DOHH2 (cell line): ENCODE data around the gene TEDDM1.

ENCODE experiments used
- H3F3A ChIP-seq: fragments of 200-600 bp; sonication (generic), shearing (Covaris generic); 2 replicates; pipeline ENCODE4 v1.6.0; 2016; ENCODE audit warnings: antibody characterized with exemption, mild to moderate bottlenecking; ENCODE audit not compliant: control insufficient read depth, insufficient read depth
- H3K27ac ChIP-seq: fragments of 200-600 bp; sonication (generic); 2 replicates; pipeline ENCODE4 v1.5.1; 2014; ENCODE audit warnings: low read depth, mild to moderate bottlenecking, low read length, moderate library complexity
- H3K27me3 ChIP-seq: fragments of 200-600 bp; sonication (generic); 2 replicates; pipeline ENCODE4 v1.6.1; 2014; ENCODE audit warnings: mild to moderate bottlenecking, low read length, mixed read lengths; ENCODE audit not compliant: control insufficient read depth
- H3K36me3 ChIP-seq: fragments of 200-600 bp; sonication (generic); 2 replicates; pipeline ENCODE4 v1.6.1; 2014; ENCODE audit warnings: mild to moderate bottlenecking, low read length, moderate library complexity, mixed read lengths; ENCODE audit not compliant: control insufficient read depth
- H3K4me1 ChIP-seq: fragments of 200-600 bp; sonication (generic); 2 replicates; pipeline ENCODE4 v1.6.1; 2014; ENCODE audit warnings: mild to moderate bottlenecking, low read length, mixed read lengths; ENCODE audit not compliant: control insufficient read depth
- H3K4me2 ChIP-seq: fragments of 200-600 bp; sonication (generic); 2 replicates; pipeline ENCODE4 v1.6.0; 2014; ENCODE audit warnings: mild to moderate bottlenecking, low read length, moderate library complexity
- H3K4me3 ChIP-seq: fragments of 200-600 bp; sonication (generic); 2 replicates; pipeline ENCODE4 v1.5.1; 2014; ENCODE audit warnings: mild to moderate bottlenecking, low read length, mixed read lengths
- H3K79me2 ChIP-seq: fragments of 200-600 bp; sonication (generic); 2 replicates; pipeline ENCODE4 v1.6.1; 2014; ENCODE audit warnings: mild to moderate bottlenecking, low read length, mixed read lengths; ENCODE audit not compliant: control insufficient read depth
- H3K9me2 ChIP-seq: fragments of 200-600 bp; sonication (generic); replicated peaks from 2 replicates; pipeline ENCODE4 v1.6.1; 2014; ENCODE audit warnings: mild to moderate bottlenecking, low read length, mixed read lengths; ENCODE audit not compliant: control insufficient read depth
- H3K9me3 ChIP-seq: fragments of 200-600 bp; sonication (generic); 2 replicates; pipeline ENCODE4 v1.6.1; 2014; ENCODE audit warnings: antibody characterized with exemption, low read length, mixed read lengths; ENCODE audit not compliant: control insufficient read depth, insufficient read depth
- H4K20me1 ChIP-seq: fragments of 200-600 bp; sonication (generic); 2 replicates; pipeline ENCODE4 v1.6.0; 2014; ENCODE audit warnings: low read depth, mild to moderate bottlenecking, antibody characterized with exemption, low read length, moderate library complexity; ENCODE audit not compliant: control insufficient read depth, insufficient read depth
- EZH2phosphoT487 ChIP-seq: fragments of 200-600 bp; sonication (generic); IDR thresholded peaks from 2 replicates; pipeline ENCODE4 v1.6.1; 2017; ENCODE audit warnings: borderline replicate concordance, mild to moderate bottlenecking, antibody characterized with exemption, low read length, moderate library complexity, mixed read lengths
- TF ChIP-seq, protein P1 (sequence below): fragments of 200-600 bp; sonication (generic); IDR thresholded peaks from one replicate; pipeline ENCODE4 v1.5.1; 2014; ENCODE audit warnings: antibody characterized with exemption, mild to moderate bottlenecking, low read depth, low read length; ENCODE audit not compliant: poor library complexity, severe bottlenecking

TEDDM1 gene

GRCh38 chr1:182351790-182352364 lies 48.6 kb downstream of the TEDDM1 start:
- H3K27me3 ChIP-seq: no peaks in the 10 kb centered on the region
- no peak overlapping the region for H3K27ac ChIP-seq
- H3K4me3 ChIP-seq: no peak overlapping the region
- H3K4me2 ChIP-seq: no peak overlapping the region
- H3F3A ChIP-seq: no peaks in the 10 kb centered on the region
- H3K9me2 ChIP-seq: no peaks in the 10 kb centered on the region
- H3K79me2 ChIP-seq: no peaks in the 10 kb centered on the region
- H3K4me1 ChIP-seq: no peaks in the 10 kb centered on the region
- no peaks in the 10 kb centered on the region for H4K20me1 ChIP-seq
- H3K36me3 ChIP-seq: no peaks in the 10 kb centered on the region
- no peaks in the 10 kb centered on the region for H3K9me3 ChIP-seq
- TF ChIP-seq EZH2phosphoT487: no peak
- TF ChIP-seq, protein P1, sequence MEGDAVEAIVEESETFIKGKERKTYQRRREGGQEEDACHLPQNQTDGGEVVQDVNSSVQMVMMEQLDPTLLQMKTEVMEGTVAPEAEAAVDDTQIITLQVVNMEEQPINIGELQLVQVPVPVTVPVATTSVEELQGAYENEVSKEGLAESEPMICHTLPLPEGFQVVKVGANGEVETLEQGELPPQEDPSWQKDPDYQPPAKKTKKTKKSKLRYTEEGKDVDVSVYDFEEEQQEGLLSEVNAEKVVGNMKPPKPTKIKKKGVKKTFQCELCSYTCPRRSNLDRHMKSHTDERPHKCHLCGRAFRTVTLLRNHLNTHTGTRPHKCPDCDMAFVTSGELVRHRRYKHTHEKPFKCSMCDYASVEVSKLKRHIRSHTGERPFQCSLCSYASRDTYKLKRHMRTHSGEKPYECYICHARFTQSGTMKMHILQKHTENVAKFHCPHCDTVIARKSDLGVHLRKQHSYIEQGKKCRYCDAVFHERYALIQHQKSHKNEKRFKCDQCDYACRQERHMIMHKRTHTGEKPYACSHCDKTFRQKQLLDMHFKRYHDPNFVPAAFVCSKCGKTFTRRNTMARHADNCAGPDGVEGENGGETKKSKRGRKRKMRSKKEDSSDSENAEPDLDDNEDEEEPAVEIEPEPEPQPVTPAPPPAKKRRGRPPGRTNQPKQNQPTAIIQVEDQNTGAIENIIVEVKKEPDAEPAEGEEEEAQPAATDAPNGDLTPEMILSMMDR: no peak

- H3K4me3 ChIP-seq: no peak overlapping the region
- no peak overlapping the region for H3K4me2 ChIP-seq
- TF ChIP-seq, protein P1: no peak
- TF ChIP-seq EZH2phosphoT487: no peak
- H4K20me1 ChIP-seq: no peaks in the 10 kb centered on the region
- H3K79me2 ChIP-seq: no peaks in the 10 kb centered on the region
- no peaks in the 10 kb centered on the region for H3K9me3 ChIP-seq
- no peaks in the 10 kb centered on the region for H3K4me1 ChIP-seq
- no peak overlapping the region for H3K27ac ChIP-seq
- no peaks in the 10 kb centered on the region for H3K27me3 ChIP-seq
- H3F3A ChIP-seq: no peaks in the 10 kb centered on the region
- no peaks in the 10 kb centered on the region for H3K36me3 ChIP-seq
- no peaks in the 10 kb centered on the region for H3K9me2 ChIP-seq
These were observed 49.6 kb downstream of the TEDDM1 start for GRCh38 chr1:182350839-182351238.

GRCh38 chr1:182348961-182349747 lies 51.3 kb downstream of the TEDDM1 start:
- Histone ChIP-seq H3K4me2 (no peak overlapping the region), H3K9me2 (no peaks in the 10 kb centered on the region), H3K36me3 (no peaks in the 10 kb centered on the region), H3K27ac (no peak overlapping the region), H3F3A (no peaks in the 10 kb centered on the region), H3K79me2 (no peaks in the 10 kb centered on the region), H3K9me3 (no peaks in the 10 kb centered on the region), H3K4me3 (no peak overlapping the region), H3K4me1 (no peaks in the 10 kb centered on the region), H4K20me1 (no peaks in the 10 kb centered on the region), H3K27me3 (no peaks in the 10 kb centered on the region)
- TF ChIP-seq, protein P1: no peak
- TF ChIP-seq EZH2phosphoT487: no peak
